Breast epithelium (tissue), 3 donors: ENCODE data around the gene NPRL2.

Experiments used
- CTCF ChIP-seq, 3 donors: fragments of 450-650 bp; IDR thresholded peaks; one replicate each; pipeline ENCODE4 v1.5.1; 2016 to 2017; ENCODE audit warnings: antibody characterized with exemption in 3 of 3, mild to moderate bottlenecking in 3 of 3, moderate library complexity in 3 of 3
- POLR2A ChIP-seq: fragments of 450-650 bp; IDR thresholded peaks from one replicate; pipeline ENCODE4 v1.6.1; 2016; ENCODE audit warnings: antibody characterized with exemption, mild to moderate bottlenecking, moderate library complexity
- POLR2AphosphoS5 ChIP-seq, 3 donors: sonication (generic); formaldehyde crosslinking; IDR thresholded peaks; one replicate each; pipeline ENCODE4 v1.6.1; 2017; ENCODE audit warnings: antibody characterized with exemption in 3 of 3

DNA sequence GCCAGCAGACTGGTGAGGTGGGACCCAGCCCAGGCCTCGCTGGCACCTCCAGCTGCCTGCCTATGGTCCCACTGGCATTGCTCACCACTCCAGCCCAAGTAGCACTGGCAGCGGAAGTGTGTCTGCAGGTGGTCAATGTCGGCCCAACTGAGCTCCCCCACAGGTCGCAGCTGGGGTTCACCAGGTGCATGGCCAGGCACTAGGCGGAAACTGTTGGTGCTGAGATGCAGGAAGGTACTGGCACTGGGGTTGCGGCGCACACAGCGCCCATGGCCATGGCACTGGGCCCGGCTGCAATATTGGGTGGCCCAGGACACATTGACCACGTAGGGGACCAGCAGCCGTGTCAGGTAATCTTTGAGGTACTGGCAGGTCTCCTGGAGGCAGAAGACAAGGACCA lies 32.4 kb downstream of the NPRL2 start:
- TF ChIP-seq CTCF (IDR thresholded peaks at IDR 0.05) (no peak), POLR2A (no peak), POLR2AphosphoS5 (IDR thresholded peaks at IDR 0.05) (no peak)
